ENCODE results near the gene BRINP1.

DNA sequence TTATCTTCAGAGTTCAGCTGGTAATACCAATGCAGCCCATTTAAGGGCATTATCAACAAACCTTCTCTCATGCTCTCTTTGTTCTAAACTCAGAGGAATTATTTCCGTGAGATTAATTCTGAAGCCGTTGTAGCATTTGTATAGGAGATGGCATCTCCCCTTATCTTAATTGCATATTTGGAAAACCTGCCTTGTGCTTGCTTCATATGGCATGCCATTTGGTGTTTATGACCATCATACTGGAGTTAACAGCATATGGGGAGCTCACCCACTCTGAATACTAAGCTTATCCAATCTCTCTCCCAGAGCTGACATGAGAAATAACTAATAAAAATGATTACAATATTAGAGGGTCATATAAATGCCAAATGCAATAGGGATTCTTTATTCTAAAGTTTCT lies 243.2 kb downstream of the BRINP1 start:
- TF ChIP-seq CTCF (IDR thresholded peaks at IDR 0.05) (no peak), EZH2 (IDR thresholded peaks at IDR 0.05; ENCODE audit: borderline replicate concordance, insufficient read depth, low read depth, low read length, poor library complexity, severe bottlenecking) (no peak)
